ENCODE results near the gene UGT8. TPM values are rescaled to one million over a fixed set of nuclear protein-coding genes. Genes with fewer than 3 reads are reported as not detected.

The UGT8 gene
- total RNA-seq, 1 experiment from 2014 or later, result 14.8 TPM

DNA sequence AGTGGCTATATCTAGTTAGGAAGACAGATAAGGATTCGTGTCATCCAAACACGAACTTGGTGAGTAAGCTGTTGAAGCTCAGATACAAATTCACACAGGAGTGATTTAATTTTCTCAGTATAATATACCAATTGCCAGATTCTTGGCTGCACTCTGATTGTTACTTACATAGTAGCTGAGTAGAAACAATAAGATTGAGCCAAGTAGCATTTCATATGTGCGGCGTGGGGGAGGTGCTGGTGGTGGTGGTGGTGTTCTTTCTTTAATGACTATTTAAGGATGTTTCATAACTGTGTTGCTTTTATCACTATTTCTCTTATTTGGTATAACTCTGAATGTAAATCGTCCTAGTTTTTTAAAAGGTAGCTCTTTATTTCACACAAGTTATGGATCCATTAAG is 102.9 kb downstream of the UGT8 start (continued):
- TF ChIP-seq, protein P1, sequence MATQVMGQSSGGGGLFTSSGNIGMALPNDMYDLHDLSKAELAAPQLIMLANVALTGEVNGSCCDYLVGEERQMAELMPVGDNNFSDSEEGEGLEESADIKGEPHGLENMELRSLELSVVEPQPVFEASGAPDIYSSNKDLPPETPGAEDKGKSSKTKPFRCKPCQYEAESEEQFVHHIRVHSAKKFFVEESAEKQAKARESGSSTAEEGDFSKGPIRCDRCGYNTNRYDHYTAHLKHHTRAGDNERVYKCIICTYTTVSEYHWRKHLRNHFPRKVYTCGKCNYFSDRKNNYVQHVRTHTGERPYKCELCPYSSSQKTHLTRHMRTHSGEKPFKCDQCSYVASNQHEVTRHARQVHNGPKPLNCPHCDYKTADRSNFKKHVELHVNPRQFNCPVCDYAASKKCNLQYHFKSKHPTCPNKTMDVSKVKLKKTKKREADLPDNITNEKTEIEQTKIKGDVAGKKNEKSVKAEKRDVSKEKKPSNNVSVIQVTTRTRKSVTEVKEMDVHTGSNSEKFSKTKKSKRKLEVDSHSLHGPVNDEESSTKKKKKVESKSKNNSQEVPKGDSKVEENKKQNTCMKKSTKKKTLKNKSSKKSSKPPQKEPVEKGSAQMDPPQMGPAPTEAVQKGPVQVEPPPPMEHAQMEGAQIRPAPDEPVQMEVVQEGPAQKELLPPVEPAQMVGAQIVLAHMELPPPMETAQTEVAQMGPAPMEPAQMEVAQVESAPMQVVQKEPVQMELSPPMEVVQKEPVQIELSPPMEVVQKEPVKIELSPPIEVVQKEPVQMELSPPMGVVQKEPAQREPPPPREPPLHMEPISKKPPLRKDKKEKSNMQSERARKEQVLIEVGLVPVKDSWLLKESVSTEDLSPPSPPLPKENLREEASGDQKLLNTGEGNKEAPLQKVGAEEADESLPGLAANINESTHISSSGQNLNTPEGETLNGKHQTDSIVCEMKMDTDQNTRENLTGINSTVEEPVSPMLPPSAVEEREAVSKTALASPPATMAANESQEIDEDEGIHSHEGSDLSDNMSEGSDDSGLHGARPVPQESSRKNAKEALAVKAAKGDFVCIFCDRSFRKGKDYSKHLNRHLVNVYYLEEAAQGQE (IDR thresholded peaks at IDR 0.05; ENCODE audit: low read depth), result no peak

DNA sequence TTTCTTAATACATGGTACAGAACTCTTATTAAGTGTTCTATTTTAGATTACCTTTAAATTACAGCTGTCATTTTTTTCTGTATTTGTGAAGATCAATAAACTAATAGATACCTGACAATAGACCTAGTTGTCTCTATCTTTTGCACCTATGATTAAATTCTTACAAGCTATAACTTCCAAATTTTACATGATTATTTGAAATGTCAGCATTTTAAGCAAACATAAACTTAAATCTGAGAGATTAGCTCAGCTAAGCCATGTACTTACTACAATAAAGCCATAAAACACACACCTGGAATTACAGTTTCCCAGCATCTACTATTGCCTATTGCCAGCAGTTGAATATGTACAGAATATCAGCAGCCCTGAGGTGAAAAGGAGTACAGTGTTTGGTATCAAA is 118.8 kb downstream of the UGT8 start:
- H3K79me2 ChIP-seq (ENCODE audit: insufficient read depth, low read length), result no peaks in the 10 kb centered on the region
- RAD21 ChIA-PET (ENCODE audit: low non-redundant PET in 1 of 2, low total read pairs in 2 of 2, uncharacterized antibody in 2 of 2, unreplicated experiment in 2 of 2), result no interaction called here
- no peaks in the 10 kb centered on the region for H3K36me3 ChIP-seq (ENCODE audit: control insufficient read depth in 1 of 2, insufficient read depth in 2 of 2, low read length in 2 of 2)
- no peak for TF ChIP-seq ZNF274 (IDR thresholded peaks at IDR 0.05; ENCODE audit: low read depth, low read length)
- TF ChIP-seq SRF (IDR thresholded peaks at IDR 0.05; ENCODE audit: low read depth), result no peak
- TF ChIP-seq EGR1 (IDR thresholded peaks at IDR 0.05; ENCODE audit: low read depth), result no peak
- no peak for TF ChIP-seq JUND (IDR thresholded peaks at IDR 0.05)
- no peak for TF ChIP-seq RAD21 (IDR thresholded peaks at IDR 0.05; ENCODE audit: low read depth)
- TF ChIP-seq, protein P2, sequence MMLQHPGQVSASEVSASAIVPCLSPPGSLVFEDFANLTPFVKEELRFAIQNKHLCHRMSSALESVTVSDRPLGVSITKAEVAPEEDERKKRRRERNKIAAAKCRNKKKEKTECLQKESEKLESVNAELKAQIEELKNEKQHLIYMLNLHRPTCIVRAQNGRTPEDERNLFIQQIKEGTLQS (IDR thresholded peaks at IDR 0.05), result no peak
- TF ChIP-seq EZH2phosphoT487 (IDR thresholded peaks at IDR 0.05; ENCODE audit: borderline replicate concordance), result no peak
- TF ChIP-seq SP1 (IDR thresholded peaks at IDR 0.05; ENCODE audit: low read depth), result no peak
- H3K4me2 ChIP-seq (ENCODE audit: low read length), result no peak overlapping the region
- CTCF ChIA-PET, result no interaction called here
- no peaks in the 10 kb centered on the region for H3K4me1 ChIP-seq (ENCODE audit: control insufficient read depth in 1 of 2, insufficient read depth in 2 of 2, low read length in 2 of 2)
- ATAC-seq, result no peak
- no TSS peak for BruUV-seq (replicated peaks)
- no peaks in the 10 kb centered on the region for H4K20me1 ChIP-seq (ENCODE audit: insufficient read depth)
- H2AFZ ChIP-seq (ENCODE audit: low read depth, low read length, poor library complexity, severe bottlenecking), result no peak overlapping the region
- no peak overlapping the region for H3K27ac ChIP-seq (ENCODE audit: low read depth, low read length)
- H3K9me3 ChIP-seq (ENCODE audit: control insufficient read depth in 1 of 2, insufficient read depth in 1 of 2, low read depth in 1 of 2, low read length in 2 of 2), result no peaks in the 10 kb centered on the region
- POLR2A ChIA-PET, result no interaction called here
- intact Hi-C loops (cut with micrococcal nuclease), result no loop called here
- H3K27me3 ChIP-seq (ENCODE audit: insufficient read depth, low read length), result no peaks in the 10 kb centered on the region
- DNase-seq (ENCODE audit: low read depth, low spot score), result no peak
- no peak overlapping the region for H3K4me3 ChIP-seq (replicated peaks in 1 of 2; ENCODE audit: low read depth in 1 of 2, low read length in 2 of 2)
- H3K9me2 ChIP-seq (ENCODE audit: insufficient read depth), result 0 out of 2 replicates have a peak, but pooled peaks cover 4% of the 10 kb centered on the region
- H3K9ac ChIP-seq (ENCODE audit: low read length), result no peak overlapping the region

Data from HCT116 (cell line).